ENCODE measurements around the gene RTN4. TPM values are rescaled to one million over a fixed set of nuclear protein-coding genes. Genes with fewer than 3 reads are reported as not detected.

RTN4 gene
- total RNA-seq, 1 experiment from 2014 or later, result 236 TPM

- Histone ChIP-seq H3K4me3 (ENCODE audit: low read depth, low read length) (no peak overlapping the region), H3K4me1 (0 out of 2 replicates have a peak, but pooled peaks cover 8% of the 10 kb centered on the region), H3K9me3 (no peaks in the 10 kb centered on the region), H3K36me3 (ENCODE audit: control insufficient read depth, insufficient read depth, low read length) (peaks cover 2% of the 10 kb centered on the region; the same call in 1 of the 2 replicates), H3K27me3 (replicated peaks; ENCODE audit: control insufficient read depth, insufficient read depth, low read length) (no peaks in the 10 kb centered on the region)
- TF ChIP-seq CTCF (IDR thresholded peaks at IDR 0.05; ENCODE audit: insufficient read depth in 1 of 2, low read depth in 1 of 2, low read length in 1 of 2, severe bottlenecking in 1 of 2, unreplicated experiment in 1 of 2), result no peak
- Mint-ChIP-seq H3K9me3 (ENCODE audit: unreplicated experiment) (no peaks in the 10 kb centered on the region), H3K4me1 (ENCODE audit: low read depth, unreplicated experiment) (no peaks in the 10 kb centered on the region), H3K36me3 (ENCODE audit: insufficient read depth, unreplicated experiment) (no peaks in the 10 kb centered on the region), H3K27ac (ENCODE audit: unreplicated experiment) (no peak overlapping the region), H3K4me3 (ENCODE audit: unreplicated experiment) (no peak overlapping the region), H3K27me3 (ENCODE audit: insufficient read depth, unreplicated experiment) (no peaks in the 10 kb centered on the region)
- no TSS peak for BruUV-seq (replicated peaks)
- CTCF ChIA-PET, result no interaction called here
- DNase-seq, result no peak
- intact Hi-C loops (cut with micrococcal nuclease; ENCODE audit: unreplicated experiment), result no loop called here
- POLR2A ChIA-PET, result no interaction called here
Observed at GRCh38 chr2:55029098-55029497, 21.2 kb downstream of the RTN4 start.

GRCh38 chr2:55027226-55027625 is 23.0 kb downstream of the RTN4 start:
- no peak for DNase-seq
- CTCF ChIA-PET, result no interaction called here
- Mint-ChIP-seq H3K27ac (ENCODE audit: unreplicated experiment) (no peak overlapping the region), H3K36me3 (ENCODE audit: insufficient read depth, unreplicated experiment) (no peaks in the 10 kb centered on the region), H3K4me1 (ENCODE audit: low read depth, unreplicated experiment) (no peaks in the 10 kb centered on the region), H3K9me3 (ENCODE audit: unreplicated experiment) (no peaks in the 10 kb centered on the region), H3K27me3 (ENCODE audit: insufficient read depth, unreplicated experiment) (no peaks in the 10 kb centered on the region), H3K4me3 (ENCODE audit: unreplicated experiment) (no peak overlapping the region)
- intact Hi-C loops (cut with micrococcal nuclease; ENCODE audit: unreplicated experiment), result no loop called here
- POLR2A ChIA-PET, result no interaction called here
- no peak for TF ChIP-seq CTCF (IDR thresholded peaks at IDR 0.05; ENCODE audit: insufficient read depth in 1 of 2, low read depth in 1 of 2, low read length in 1 of 2, severe bottlenecking in 1 of 2, unreplicated experiment in 1 of 2)
- Histone ChIP-seq H3K4me1 (0 out of 2 replicates have a peak, but pooled peaks cover 8% of the 10 kb centered on the region), H3K4me3 (ENCODE audit: low read depth, low read length) (no peak overlapping the region), H3K9me3 (no peaks in the 10 kb centered on the region), H3K36me3 (ENCODE audit: control insufficient read depth, insufficient read depth, low read length) (peaks cover 2% of the 10 kb centered on the region; the same call in 1 of the 2 replicates), H3K27me3 (replicated peaks; ENCODE audit: control insufficient read depth, insufficient read depth, low read length) (no peaks in the 10 kb centered on the region)
- no TSS peak for BruUV-seq (replicated peaks)

- no peak for TF ChIP-seq CTCF (IDR thresholded peaks at IDR 0.05; ENCODE audit: insufficient read depth in 1 of 2, low read depth in 1 of 2, low read length in 1 of 2, severe bottlenecking in 1 of 2, unreplicated experiment in 1 of 2)
- no TSS peak for BruUV-seq (replicated peaks)
- Histone ChIP-seq H3K27me3 (replicated peaks; ENCODE audit: control insufficient read depth, insufficient read depth, low read length) (no peaks in the 10 kb centered on the region), H3K9me3 (no peaks in the 10 kb centered on the region), H3K4me1 (0 out of 2 replicates have a peak, but pooled peaks cover 8% of the 10 kb centered on the region), H3K4me3 (ENCODE audit: low read depth, low read length) (no peak overlapping the region), H3K36me3 (ENCODE audit: control insufficient read depth, insufficient read depth, low read length) (peaks cover 2% of the 10 kb centered on the region; the same call in 1 of the 2 replicates)
- Mint-ChIP-seq H3K36me3 (ENCODE audit: insufficient read depth, unreplicated experiment) (no peaks in the 10 kb centered on the region), H3K9me3 (ENCODE audit: unreplicated experiment) (no peaks in the 10 kb centered on the region), H3K27me3 (ENCODE audit: insufficient read depth, unreplicated experiment) (no peaks in the 10 kb centered on the region), H3K4me1 (ENCODE audit: low read depth, unreplicated experiment) (no peaks in the 10 kb centered on the region), H3K27ac (ENCODE audit: unreplicated experiment) (no peak overlapping the region), H3K4me3 (ENCODE audit: unreplicated experiment) (no peak overlapping the region)
- DNase-seq, result no peak
- CTCF ChIA-PET, result interaction anchor here (1.2 kb wide), 1 partner anchor 12 kb away, joined by 3 read pairs; no protein-coding TSS in a partner anchor
- POLR2A ChIA-PET, result interaction anchor here (1.0 to 1.3 kb wide), 2 partner anchors 16 to 24 kb away, joined by 3 to 5 read pairs; partner anchors contain the start of gene RTN4
- intact Hi-C loops (cut with micrococcal nuclease; ENCODE audit: unreplicated experiment), result no loop called here
Observed at GRCh38 chr2:55026202-55026601, 24.0 kb downstream of the RTN4 start.
